Kidney capillary endothelial cell (primary cell): ENCODE results near the gene SERTAD2.
A peak's percentile ranks its signal among the peaks of the same experiment; 100 is the strongest.

Experiments used
- DNase-seq: peaks from one replicate; pipeline ENCODE4 v3.0.0-alpha.2; 2018; ENCODE audit warnings: low spot score

SERTAD2 gene

GRCh38 chr2:64627860-64628841, 25.6 kb downstream of the SERTAD2 start:
- no peak for DNase-seq

- peak; percentile 18 for DNase-seq
These were observed 26.6 kb downstream of the SERTAD2 start for GRCh38 chr2:64626963-64627760.

GRCh38 chr2:64626146-64626809, 27.4 kb downstream of the SERTAD2 start:
- no peak for DNase-seq

GRCh38 chr2:64625299-64626145, 28.2 kb downstream of the SERTAD2 start:
- no peak for DNase-seq

- no peak for DNase-seq
These were observed 28.9 kb downstream of the SERTAD2 start for GRCh38 chr2:64624862-64625261.

GRCh38 chr2:64624108-64624610, 29.6 kb downstream of the SERTAD2 start:
- no peak for DNase-seq

- no peak for DNase-seq
These were observed 30.4 kb downstream of the SERTAD2 start for GRCh38 chr2:64623242-64623850.

- DNase-seq, result peak; percentile 83
These were observed 31.1 kb downstream of the SERTAD2 start for GRCh38 chr2:64622443-64623241.

- DNase-seq, result no peak
These were observed 33.1 kb downstream of the SERTAD2 start for GRCh38 chr2:64620661-64621060.

GRCh38 chr2:64617631-64618151, 36.0 kb downstream of the SERTAD2 start:
- DNase-seq, result no peak

- no peak for DNase-seq
These were observed 37.7 kb downstream of the SERTAD2 start for GRCh38 chr2:64615844-64616536.

- no peak for DNase-seq
These were observed 38.4 kb downstream of the SERTAD2 start for GRCh38 chr2:64615192-64615763.

- DNase-seq, result no peak
These were observed 40.4 kb downstream of the SERTAD2 start for GRCh38 chr2:64613276-64613675.

- no peak for DNase-seq
These were observed 41.0 kb downstream of the SERTAD2 start for GRCh38 chr2:64612575-64613195.

GRCh38 chr2:64610316-64610855, 43.3 kb downstream of the SERTAD2 start:
- no peak for DNase-seq

GRCh38 chr2:64609942-64610281, 43.8 kb downstream of the SERTAD2 start:
- no peak for DNase-seq

- DNase-seq, result peak; percentile 40
These were observed 44.3 kb downstream of the SERTAD2 start for GRCh38 chr2:64609227-64609941.
